AG04449 (cell line): ENCODE data around the gene CHRNB1.
"Not testable (repeated sequence)": the region's sequence is repeated elsewhere in the genome, so short reads cannot be mapped to it uniquely, and the experiment has no call there.

Experiments
- CTCF ChIA-PET: fragments of 350-600 bp; formaldehyde crosslinking; extraction: SDS; loops from one replicate; lab custom pipeline; 2021; ENCODE audit warnings: antibody characterized with exemption; lab: Yijun Ruan, JAX
- POLR2A ChIA-PET: fragments of 400-600, 350-600 bp; formaldehyde crosslinking; extraction: SDS; loops from one replicate; lab custom pipeline; 2020; ENCODE audit warnings: antibody characterized with exemption, inconsistent platforms; lab: Yijun Ruan, JAX
- DNase-seq: peaks from one replicate; pipeline ENCODE4 v3.0.0-alpha.2; 2010; ENCODE audit warnings: low read depth, low spot score
- H3K4me3 ChIP-seq: 2 replicates; pipeline ENCODE4 v1.5.1; 2011; ENCODE audit warnings: low read depth, mild to moderate bottlenecking, control low read depth, low read length
- CTCF ChIP-seq: IDR thresholded peaks from one replicate; pipeline ENCODE4 v1.5.1; 2011; ENCODE audit warnings: mild to moderate bottlenecking, moderate library complexity, low read length, control low read depth, inconsistent platforms; ENCODE audit not compliant: insufficient read depth; ENCODE audit errors: missing control alignments

The CHRNB1 gene

GRCh38 chr17:7478276-7479212, 33.7 kb downstream of the CHRNB1 start:
- POLR2A ChIA-PET = interaction anchor here (0.8 to 1.2 kb wide), 6 partner anchors 12 to 123 kb away, joined by 3 to 4 read pairs (median 3); no protein-coding TSS in a partner anchor
- no peak for TF ChIP-seq CTCF
- DNase-seq = no peak
- peak overlapping the region; percentile 72 for H3K4me3 ChIP-seq
- CTCF ChIA-PET = interaction anchor here (1.3 to 3.2 kb wide), 2 partner anchors 39 to 42 kb away, joined by 4 to 13 read pairs; partner anchors contain the start of gene FGF11

GRCh38 chr17:7479213-7480088, 34.6 kb downstream of the CHRNB1 start, which contains the start of gene ZBTB4:
TSS of gene ZBTB4 (minus strand) at chr17:7479631. CDS start at chr17:7466801, 12,830 bp downstream.
- no peak for TF ChIP-seq CTCF
- H3K4me3 ChIP-seq = peak within 1 kb of the TSS; percentile 72
- POLR2A ChIA-PET = interaction anchor here (0.6 to 1.4 kb wide), 8 partner anchors 21 to 150 kb away, joined by 3 to 6 read pairs (median 3); partner anchors contain the start of gene TMEM256
- CTCF ChIA-PET = interaction anchor here (1.4 to 2.0 kb wide), 2 partner anchors 42 to 81 kb away, joined by 3 to 6 read pairs; no protein-coding TSS in a partner anchor
- no peak for DNase-seq

- POLR2A ChIA-PET = interaction anchor here (0.6 to 1.4 kb wide), 6 partner anchors 23 to 150 kb away, joined by 3 to 6 read pairs (median 4); partner anchors contain the start of gene TMEM256
- CTCF ChIA-PET = interaction anchor here (1.4 to 2.0 kb wide), 2 partner anchors 42 to 81 kb away, joined by 3 to 6 read pairs; no protein-coding TSS in a partner anchor
- DNase-seq = no peak
- TF ChIP-seq CTCF = no peak
- peak overlapping the region; percentile 66 for H3K4me3 ChIP-seq
These were observed 35.2 kb downstream of the CHRNB1 start for GRCh38 chr17:7480089-7480384.

GRCh38 chr17:7481275-7481674, 36.4 kb downstream of the CHRNB1 start, which contains the start of gene SLC35G6:
TSS of gene SLC35G6 (plus strand) at chr17:7481446. CDS start at chr17:7481517, 71 bp downstream.
- POLR2A ChIA-PET, DNase-seq: not testable (repeated sequence)
- peak within 1 kb of the TSS; percentile 66 for H3K4me3 ChIP-seq
- CTCF ChIA-PET = interaction anchor here (1.0 to 2.0 kb wide), 3 partner anchors 43 to 89 kb away, joined by 3 to 6 read pairs (median 3); no protein-coding TSS in a partner anchor

DNA sequence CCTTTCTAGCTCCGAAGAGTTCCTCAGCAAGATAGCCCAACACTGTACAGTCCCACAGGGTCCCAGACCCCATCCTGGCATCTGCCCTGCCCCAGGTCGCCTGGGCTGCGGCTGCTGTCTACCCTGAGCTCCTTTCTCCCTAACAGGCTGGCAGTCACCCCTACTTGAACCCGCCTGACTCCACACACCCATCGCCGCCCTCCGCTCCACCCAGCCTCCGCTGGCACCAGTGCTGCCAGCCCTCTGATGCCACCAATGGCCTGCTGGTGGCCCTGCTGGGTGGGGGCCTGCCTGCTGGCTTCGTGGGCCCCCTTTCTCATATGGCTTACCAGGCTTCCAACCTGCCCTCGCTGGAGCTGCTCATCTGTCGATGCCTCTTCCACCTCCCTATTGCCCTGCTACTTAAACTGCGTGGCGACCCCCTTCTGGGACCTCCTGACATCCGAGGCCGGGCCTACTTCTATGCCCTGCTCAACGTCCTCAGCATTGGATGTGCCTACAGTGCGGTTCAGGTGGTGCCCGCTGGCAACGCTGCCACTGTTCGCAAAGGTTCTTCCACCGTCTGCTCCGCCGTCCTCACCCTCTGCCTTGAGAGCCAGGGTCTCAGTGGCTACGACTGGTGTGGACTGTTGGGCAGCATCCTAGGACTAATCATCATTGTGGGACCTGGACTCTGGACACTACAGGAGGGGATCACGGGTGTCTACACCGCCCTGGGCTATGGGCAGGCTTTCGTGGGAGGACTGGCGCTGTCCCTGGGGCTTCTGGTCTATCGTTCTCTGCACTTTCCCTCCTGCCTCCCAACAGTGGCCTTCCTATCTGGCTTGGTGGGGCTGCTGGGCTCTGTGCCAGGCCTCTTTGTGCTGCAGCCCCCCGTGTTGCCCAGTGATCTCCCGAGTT, 37.2 kb downstream of the CHRNB1 start:
- CTCF ChIA-PET = interaction anchor here (1.0 to 2.0 kb wide), 3 partner anchors 44 to 89 kb away, joined by 3 to 6 read pairs (median 3); no protein-coding TSS in a partner anchor
- DNase-seq, H3K4me3 ChIP-seq, POLR2A ChIA-PET: not testable (repeated sequence)

DNA sequence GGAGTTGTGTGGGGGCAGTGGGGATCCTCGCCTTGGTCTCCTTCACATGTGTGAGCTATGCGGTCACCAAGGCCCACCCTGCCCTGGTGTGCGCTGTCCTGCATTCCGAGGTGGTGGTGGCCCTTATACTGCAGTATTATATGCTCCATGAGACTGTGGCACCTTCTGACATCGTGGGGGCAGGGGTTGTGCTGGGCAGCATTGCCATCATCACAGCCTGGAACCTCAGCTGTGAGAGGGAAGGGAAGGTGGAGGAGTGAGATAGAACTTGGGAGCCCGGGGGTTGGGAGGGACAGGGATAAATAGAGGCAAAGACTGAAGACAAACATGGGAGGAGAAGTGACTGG, 37.9 kb downstream of the CHRNB1 start:
- H3K4me3 ChIP-seq = peak overlapping the region; percentile 87
- CTCF ChIA-PET, POLR2A ChIA-PET, DNase-seq: not testable (repeated sequence)
